ENCODE measurements around the gene NDNF.

Gene NDNF

GRCh38 chr4:121018543-121018942, 53.8 kb downstream of the NDNF start:
- no peak overlapping the region for H2AFZ ChIP-seq (ENCODE audit: low read depth, low read length)
- no peaks in the 10 kb centered on the region for H3K27me3 ChIP-seq (ENCODE audit: low read depth, low read length)
- H3K9ac ChIP-seq (ENCODE audit: low read length): no peak overlapping the region
- H3K79me2 ChIP-seq (ENCODE audit: low read length): no peaks in the 10 kb centered on the region
- no peak overlapping the region for H3K4me3 ChIP-seq (ENCODE audit: low read length)
- no peak overlapping the region for H3K27ac ChIP-seq (ENCODE audit: low read length)
- H3K4me1 ChIP-seq (ENCODE audit: low read length): no peaks in the 10 kb centered on the region
- no peaks in the 10 kb centered on the region for H3K36me3 ChIP-seq (replicated peaks; ENCODE audit: low read depth, low read length)
- no peak overlapping the region for H3K4me2 ChIP-seq (ENCODE audit: low read length)
- TF ChIP-seq, protein P1, sequence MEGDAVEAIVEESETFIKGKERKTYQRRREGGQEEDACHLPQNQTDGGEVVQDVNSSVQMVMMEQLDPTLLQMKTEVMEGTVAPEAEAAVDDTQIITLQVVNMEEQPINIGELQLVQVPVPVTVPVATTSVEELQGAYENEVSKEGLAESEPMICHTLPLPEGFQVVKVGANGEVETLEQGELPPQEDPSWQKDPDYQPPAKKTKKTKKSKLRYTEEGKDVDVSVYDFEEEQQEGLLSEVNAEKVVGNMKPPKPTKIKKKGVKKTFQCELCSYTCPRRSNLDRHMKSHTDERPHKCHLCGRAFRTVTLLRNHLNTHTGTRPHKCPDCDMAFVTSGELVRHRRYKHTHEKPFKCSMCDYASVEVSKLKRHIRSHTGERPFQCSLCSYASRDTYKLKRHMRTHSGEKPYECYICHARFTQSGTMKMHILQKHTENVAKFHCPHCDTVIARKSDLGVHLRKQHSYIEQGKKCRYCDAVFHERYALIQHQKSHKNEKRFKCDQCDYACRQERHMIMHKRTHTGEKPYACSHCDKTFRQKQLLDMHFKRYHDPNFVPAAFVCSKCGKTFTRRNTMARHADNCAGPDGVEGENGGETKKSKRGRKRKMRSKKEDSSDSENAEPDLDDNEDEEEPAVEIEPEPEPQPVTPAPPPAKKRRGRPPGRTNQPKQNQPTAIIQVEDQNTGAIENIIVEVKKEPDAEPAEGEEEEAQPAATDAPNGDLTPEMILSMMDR (IDR thresholded peaks at IDR 0.05; ENCODE audit: low read depth, low read length): no peak
- TF ChIP-seq EZH2phosphoT487 (IDR thresholded peaks at IDR 0.05; ENCODE audit: low read depth): no peak
- H4K20me1 ChIP-seq (ENCODE audit: insufficient read depth, low read length): no peaks in the 10 kb centered on the region
- no peaks in the 10 kb centered on the region for H3K9me3 ChIP-seq (ENCODE audit: insufficient read depth, low read length)

GRCh38 chr4:121016611-121017010, 55.7 kb downstream of the NDNF start:
- Histone ChIP-seq H3K4me1 (ENCODE audit: low read length) (no peaks in the 10 kb centered on the region), H3K4me2 (ENCODE audit: low read length) (no peak overlapping the region), H3K27ac (ENCODE audit: low read length) (no peak overlapping the region), H3K4me3 (ENCODE audit: low read length) (no peak overlapping the region), H3K36me3 (replicated peaks; ENCODE audit: low read depth, low read length) (no peaks in the 10 kb centered on the region), H3K27me3 (ENCODE audit: low read depth, low read length) (no peaks in the 10 kb centered on the region), H3K9ac (ENCODE audit: low read length) (no peak overlapping the region), H4K20me1 (ENCODE audit: insufficient read depth, low read length) (no peaks in the 10 kb centered on the region), H2AFZ (ENCODE audit: low read depth, low read length) (no peak overlapping the region), H3K79me2 (ENCODE audit: low read length) (no peaks in the 10 kb centered on the region), H3K9me3 (ENCODE audit: insufficient read depth, low read length) (no peaks in the 10 kb centered on the region)
- TF ChIP-seq, protein P1 (IDR thresholded peaks at IDR 0.05; ENCODE audit: low read depth, low read length): no peak
- no peak for TF ChIP-seq EZH2phosphoT487 (IDR thresholded peaks at IDR 0.05; ENCODE audit: low read depth)

DNA sequence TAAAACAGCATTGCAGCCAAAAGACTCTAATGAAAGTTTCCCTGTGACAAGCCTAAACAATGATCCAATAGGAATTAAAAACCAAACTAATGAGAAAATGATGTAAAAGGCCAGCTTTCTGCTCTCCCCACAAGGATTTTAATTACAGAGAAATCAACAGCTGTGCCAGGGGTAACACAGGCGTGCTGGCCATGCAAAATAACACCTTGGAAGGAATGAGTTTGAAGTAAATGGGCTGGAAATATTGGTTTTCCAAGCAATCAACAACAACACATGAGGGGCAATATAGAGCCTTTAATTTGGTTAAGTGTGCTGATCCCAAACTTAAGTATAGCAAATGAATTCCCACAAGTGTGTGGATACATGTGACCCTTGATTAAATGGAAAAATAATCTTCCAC, 56.9 kb downstream of the NDNF start:
- H3K27me3 ChIP-seq (ENCODE audit: low read depth, low read length): no peaks in the 10 kb centered on the region
- no peaks in the 10 kb centered on the region for H3K79me2 ChIP-seq (ENCODE audit: low read length)
- H2AFZ ChIP-seq (ENCODE audit: low read depth, low read length): no peak overlapping the region
- no peak overlapping the region for H3K4me2 ChIP-seq (ENCODE audit: low read length)
- no peak overlapping the region for H3K4me3 ChIP-seq (ENCODE audit: low read length)
- no peak overlapping the region for H3K9ac ChIP-seq (ENCODE audit: low read length)
- no peaks in the 10 kb centered on the region for H3K36me3 ChIP-seq (replicated peaks; ENCODE audit: low read depth, low read length)
- TF ChIP-seq, protein P1 (IDR thresholded peaks at IDR 0.05; ENCODE audit: low read depth, low read length): no peak
- no peak for TF ChIP-seq EZH2phosphoT487 (IDR thresholded peaks at IDR 0.05; ENCODE audit: low read depth)
- H4K20me1 ChIP-seq (ENCODE audit: insufficient read depth, low read length): no peaks in the 10 kb centered on the region
- no peak overlapping the region for H3K27ac ChIP-seq (ENCODE audit: low read length)
- no peaks in the 10 kb centered on the region for H3K9me3 ChIP-seq (ENCODE audit: insufficient read depth, low read length)
- no peaks in the 10 kb centered on the region for H3K4me1 ChIP-seq (ENCODE audit: low read length)

DNA sequence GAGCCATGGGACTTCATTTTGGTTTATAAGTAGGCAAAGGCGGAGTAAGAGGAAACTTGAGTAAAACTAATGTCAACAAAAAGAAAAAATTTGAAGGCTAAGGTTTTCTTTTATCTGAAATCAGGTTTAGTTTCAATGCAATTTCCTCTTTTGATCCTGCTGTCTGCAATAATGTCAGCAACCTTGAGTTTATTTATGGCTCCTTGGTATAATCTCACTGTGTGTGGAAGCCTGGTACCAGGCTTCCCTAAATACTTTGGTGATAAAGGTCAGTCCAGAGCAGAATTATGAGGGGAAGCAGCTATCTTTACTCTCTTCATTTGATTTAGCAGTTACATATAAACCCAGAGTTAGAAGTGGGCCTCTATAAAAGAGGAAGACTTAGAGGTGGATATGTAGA, 57.8 kb downstream of the NDNF start:
- H3K4me2 ChIP-seq (ENCODE audit: low read length): no peak overlapping the region
- no peaks in the 10 kb centered on the region for H3K27me3 ChIP-seq (ENCODE audit: low read depth, low read length)
- no peaks in the 10 kb centered on the region for H3K9me3 ChIP-seq (ENCODE audit: insufficient read depth, low read length)
- no peak overlapping the region for H3K9ac ChIP-seq (ENCODE audit: low read length)
- no peaks in the 10 kb centered on the region for H4K20me1 ChIP-seq (ENCODE audit: insufficient read depth, low read length)
- no peaks in the 10 kb centered on the region for H3K4me1 ChIP-seq (ENCODE audit: low read length)
- H3K27ac ChIP-seq (ENCODE audit: low read length): no peak overlapping the region
- no peaks in the 10 kb centered on the region for H3K79me2 ChIP-seq (ENCODE audit: low read length)
- no peak overlapping the region for H2AFZ ChIP-seq (ENCODE audit: low read depth, low read length)
- TF ChIP-seq EZH2phosphoT487 (IDR thresholded peaks at IDR 0.05; ENCODE audit: low read depth): no peak
- TF ChIP-seq, protein P1 (IDR thresholded peaks at IDR 0.05; ENCODE audit: low read depth, low read length): no peak
- H3K4me3 ChIP-seq (ENCODE audit: low read length): no peak overlapping the region
- H3K36me3 ChIP-seq (replicated peaks; ENCODE audit: low read depth, low read length): no peaks in the 10 kb centered on the region
